ENCODE results near the gene MYD88. TPM values are rescaled to one million over a fixed set of nuclear protein-coding genes. Genes with fewer than 3 reads are reported as not detected.
A peak's percentile ranks its signal among the peaks of the same experiment; 100 is the strongest.

MYD88 gene
- total RNA-seq, 1 donor, result 6.9 TPM

- TF ChIP-seq CTCF (IDR thresholded peaks at IDR 0.05; ENCODE audit: insufficient read depth, low read depth, low read length), result no peak
- H3K4me3 ChIP-seq (ENCODE audit: low read depth, low read length), result no peak overlapping the region
- DNase-seq (ENCODE audit: low read depth), result no peak
Observed at GRCh38 chr3:38171622-38172021, 33.2 kb downstream of the MYD88 start.

DNA sequence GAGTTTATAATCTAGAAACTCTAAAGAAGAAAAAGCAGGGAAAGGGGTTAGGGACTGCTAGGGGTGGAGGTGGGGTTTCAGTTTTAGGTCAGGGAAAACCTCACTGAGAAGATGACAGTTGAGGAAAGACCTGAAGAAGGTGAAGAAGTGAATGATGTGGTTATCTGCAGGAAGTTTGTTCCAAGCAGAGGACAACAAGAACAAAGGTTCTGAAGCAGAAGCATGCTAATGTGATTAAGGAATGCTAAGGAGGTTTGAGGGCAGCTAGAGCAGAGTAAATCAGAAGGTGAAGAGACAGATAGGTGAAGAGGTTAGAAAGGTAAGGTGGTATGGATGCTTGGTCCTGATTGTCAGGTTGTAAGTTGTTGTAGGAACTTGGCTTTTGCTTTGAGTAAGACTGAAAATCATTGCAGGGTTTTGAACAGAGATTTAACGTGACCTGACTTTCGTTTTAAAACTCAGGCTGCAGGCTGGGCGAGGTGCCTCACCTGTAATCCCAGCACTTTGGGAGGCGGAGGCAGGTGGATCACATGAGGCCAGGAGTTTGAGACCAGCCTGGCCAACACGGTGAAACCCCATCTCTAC, 35.5 kb downstream of the MYD88 start:
- DNase-seq (ENCODE audit: low read depth), result no peak
- no peak for TF ChIP-seq CTCF (IDR thresholded peaks at IDR 0.05; ENCODE audit: insufficient read depth, low read depth, low read length)
- no peak overlapping the region for H3K4me3 ChIP-seq (ENCODE audit: low read depth, low read length)

GRCh38 chr3:38177181-38177580, 38.7 kb downstream of the MYD88 start:
- H3K4me3 ChIP-seq (ENCODE audit: low read depth, low read length), result no peak overlapping the region
- peak; percentile 14 for DNase-seq (ENCODE audit: low read depth)
- TF ChIP-seq CTCF (IDR thresholded peaks at IDR 0.05; ENCODE audit: insufficient read depth, low read depth, low read length), result no peak

DNA sequence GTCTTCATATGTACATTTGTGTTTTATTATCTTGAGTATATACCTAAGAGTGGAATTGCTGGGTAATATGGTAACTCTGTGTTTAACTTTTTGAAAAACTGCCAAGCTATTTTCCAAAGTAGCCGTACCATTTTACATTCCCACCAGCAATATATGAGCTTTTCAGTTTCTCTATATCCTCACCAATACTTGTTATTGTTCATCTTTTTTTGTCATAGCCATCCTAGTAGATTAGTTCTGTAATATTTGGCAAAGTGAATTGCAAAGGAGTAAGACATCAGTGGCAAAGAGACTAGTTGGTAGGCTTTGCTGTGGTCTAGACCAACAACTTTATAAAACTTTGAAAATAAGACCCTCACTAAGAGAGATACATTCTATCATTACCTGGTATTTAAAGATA, 48.3 kb downstream of the MYD88 start:
- H3K4me3 ChIP-seq (ENCODE audit: low read depth, low read length), result no peak overlapping the region
- no peak for TF ChIP-seq CTCF (IDR thresholded peaks at IDR 0.05; ENCODE audit: insufficient read depth, low read depth, low read length)
- DNase-seq (ENCODE audit: low read depth), result no peak

DNA sequence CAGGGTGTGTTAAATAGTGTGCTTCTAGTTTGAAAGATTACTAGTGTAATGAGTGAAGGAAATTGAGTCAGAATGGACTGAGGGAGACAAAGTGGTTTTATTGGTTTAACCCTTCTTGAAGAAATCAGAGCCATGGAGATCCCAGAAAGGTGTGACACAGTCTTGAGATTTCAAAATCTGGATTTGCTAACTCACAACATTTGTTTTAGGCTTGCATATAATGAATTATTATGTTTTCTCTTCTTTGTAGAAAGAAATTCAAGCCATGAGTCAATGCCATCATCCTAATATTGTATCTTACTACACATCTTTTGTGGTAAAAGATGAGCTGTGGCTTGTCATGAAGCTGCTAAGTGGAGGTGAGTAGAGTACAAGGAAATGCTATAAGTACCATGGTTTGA, 52.0 kb downstream of the MYD88 start:
- DNase-seq (ENCODE audit: low read depth), result no peak
- no peak for TF ChIP-seq CTCF (IDR thresholded peaks at IDR 0.05; ENCODE audit: insufficient read depth, low read depth, low read length)
- no peak overlapping the region for H3K4me3 ChIP-seq (ENCODE audit: low read depth, low read length)

Small RNAs within 50 kb of the gene (small RNA-seq; reads per million reads assigned to genes)
- not detected for gene RF00019

Other genes with a start within 250 kb of the MYD88 start
- gene VILL, start 147.9 kb upstream of the MYD88 start, total RNA-seq, result 4.3 and 5.5 TPM in 2 replicates
- 15.1 and 15.5 TPM in 2 replicates for gene PLCD1, start 109.0 kb upstream of the MYD88 start, total RNA-seq
- gene DLEC1, start 99.5 kb upstream of the MYD88 start, total RNA-seq, result under 0.01 TPM in 1 of 2 replicates, not detected in the other
- 18.1 and 20.0 TPM in 2 replicates for gene ACAA1, start 1.5 kb upstream of the MYD88 start, total RNA-seq
- 42.2 and 68.2 TPM in 2 replicates for gene OXSR1, start 26.9 kb downstream of the MYD88 start, total RNA-seq
- gene SLC22A13, start 127.2 kb downstream of the MYD88 start, total RNA-seq, result 0.32 and 0.43 TPM in 2 replicates
- gene SLC22A14, start 143.6 kb downstream of the MYD88 start, total RNA-seq, result 0.32 and 0.86 TPM in 2 replicates
- 4.3 and 4.8 TPM in 2 replicates for gene XYLB, start 208.1 kb downstream of the MYD88 start, total RNA-seq